ENCODE data around the gene ACAD9.
"Not testable (repeated sequence)": the region's sequence is repeated elsewhere in the genome, so short reads cannot be mapped to it uniquely, and the experiment has no call there.

ACAD9 gene

GRCh38 chr3:128873244-128874022 lies 6.0 kb upstream of the ACAD9 start:
- Histone ChIP-seq H3K4me1 (ENCODE audit: control insufficient read depth in 2 of 2, insufficient read depth in 2 of 2, low read length in 2 of 2) (peaks cover 4 to 5% of the 10 kb centered on the region in 2 donors), H3K9ac (ENCODE audit: low read depth in 1 of 2, low read length in 2 of 2) (no peak overlapping the region), H3K36me3 (ENCODE audit: control insufficient read depth in 2 of 2, insufficient read depth in 2 of 2, low read length in 2 of 2) (no peaks in the 10 kb centered on the region), H3K27ac (ENCODE audit: low read depth in 2 of 2, low read length in 2 of 2) (no peak overlapping the region), H3K27me3 (ENCODE audit: control insufficient read depth in 2 of 2, insufficient read depth in 2 of 2, low read length in 2 of 2) (peaks cover 0 to 4% of the 10 kb centered on the region in 2 donors), H3K9me3 (ENCODE audit: control insufficient read depth in 2 of 2, low read length in 2 of 2) (no peaks in the 10 kb centered on the region), H3K4me3 (ENCODE audit: low read length in 2 of 2) (no peak overlapping the region)

- Histone ChIP-seq H3K27ac (ENCODE audit: low read depth in 2 of 2, low read length in 2 of 2) (no peak overlapping the region), H3K27me3 (ENCODE audit: control insufficient read depth in 2 of 2, insufficient read depth in 2 of 2, low read length in 2 of 2) (peaks cover 0 to 4% of the 10 kb centered on the region in 2 donors), H3K4me1 (ENCODE audit: control insufficient read depth in 2 of 2, insufficient read depth in 2 of 2, low read length in 2 of 2) (peaks cover 6 to 7% of the 10 kb centered on the region in 2 donors), H3K4me3 (ENCODE audit: low read length in 2 of 2) (no peak overlapping the region), H3K9ac (ENCODE audit: low read depth in 1 of 2, low read length in 2 of 2) (no peak overlapping the region), H3K9me3 (ENCODE audit: control insufficient read depth in 2 of 2, low read length in 2 of 2) (no peaks in the 10 kb centered on the region), H3K36me3 (ENCODE audit: control insufficient read depth in 2 of 2, insufficient read depth in 2 of 2, low read length in 2 of 2) (no peaks in the 10 kb centered on the region)
Observed at GRCh38 chr3:128874481-128875180, 4.8 kb upstream of the ACAD9 start.

GRCh38 chr3:128875556-128876120 lies 3.8 kb upstream of the ACAD9 start:
- Histone ChIP-seq H3K27me3 (ENCODE audit: control insufficient read depth in 2 of 2, insufficient read depth in 2 of 2, low read length in 2 of 2) (peaks cover 0 to 4% of the 10 kb centered on the region in 2 donors), H3K9me3 (ENCODE audit: control insufficient read depth in 2 of 2, low read length in 2 of 2) (no peaks in the 10 kb centered on the region), H3K4me1 (ENCODE audit: control insufficient read depth in 2 of 2, insufficient read depth in 2 of 2, low read length in 2 of 2) (peaks cover 11 to 13% of the 10 kb centered on the region in 2 donors), H3K27ac (ENCODE audit: low read depth in 2 of 2, low read length in 2 of 2) (no peak overlapping the region), H3K9ac (ENCODE audit: low read depth in 1 of 2, low read length in 2 of 2) (no peak overlapping the region), H3K4me3 (ENCODE audit: low read length in 2 of 2) (no peak overlapping the region), H3K36me3 (ENCODE audit: control insufficient read depth in 2 of 2, insufficient read depth in 2 of 2, low read length in 2 of 2) (no peaks in the 10 kb centered on the region)

- Histone ChIP-seq H3K4me3 (ENCODE audit: low read length in 2 of 2) (peak overlapping the region; percentile 82 to 90), H3K36me3 (ENCODE audit: control insufficient read depth in 2 of 2, insufficient read depth in 2 of 2, low read length in 2 of 2) (peaks cover 0 to 4% of the 10 kb centered on the region in 2 donors), H3K9ac (ENCODE audit: low read depth in 1 of 2, low read length in 2 of 2) (no peak overlapping the region), H3K27ac (ENCODE audit: low read depth in 2 of 2, low read length in 2 of 2) (peak overlapping the region; percentile 86 to 92), H3K4me1 (ENCODE audit: control insufficient read depth in 2 of 2, insufficient read depth in 2 of 2, low read length in 2 of 2) (peaks cover 13 to 19% of the 10 kb centered on the region in 2 donors), H3K27me3 (ENCODE audit: control insufficient read depth in 2 of 2, insufficient read depth in 2 of 2, low read length in 2 of 2) (peaks cover 0 to 4% of the 10 kb centered on the region in 2 donors), H3K9me3 (ENCODE audit: control insufficient read depth in 2 of 2, low read length in 2 of 2) (no peaks in the 10 kb centered on the region)
Observed at GRCh38 chr3:128878011-128878457, 1.4 kb upstream of the ACAD9 start.

GRCh38 chr3:128878556-128879124 lies 780 bp upstream of the ACAD9 start:
- H3K4me3 ChIP-seq (ENCODE audit: low read length in 2 of 2) = peak overlapping the region; percentile 82 to 90
- H3K9me3 ChIP-seq (ENCODE audit: control insufficient read depth in 2 of 2, low read length in 2 of 2) = no peaks in the 10 kb centered on the region
- peaks cover 13 to 19% of the 10 kb centered on the region in 2 donors for H3K4me1 ChIP-seq (ENCODE audit: control insufficient read depth in 2 of 2, insufficient read depth in 2 of 2, low read length in 2 of 2)
- peaks cover 0 to 4% of the 10 kb centered on the region in 2 donors for H3K27me3 ChIP-seq (ENCODE audit: control insufficient read depth in 2 of 2, insufficient read depth in 2 of 2, low read length in 2 of 2)
- peaks cover under 1 to 4% of the 10 kb centered on the region in 2 donors for H3K36me3 ChIP-seq (ENCODE audit: control insufficient read depth in 2 of 2, insufficient read depth in 2 of 2, low read length in 2 of 2)
- peak overlapping the region; percentile 89 to 99 for H3K9ac ChIP-seq (ENCODE audit: low read depth in 1 of 2, low read length in 2 of 2)
- peak overlapping the region; percentile 86 to 92 for H3K27ac ChIP-seq (ENCODE audit: low read depth in 2 of 2, low read length in 2 of 2)

- H3K36me3 ChIP-seq (ENCODE audit: control insufficient read depth in 2 of 2, insufficient read depth in 2 of 2, low read length in 2 of 2) = peaks cover 4 to 7% of the 10 kb centered on the region in 2 donors
- peak overlapping the region; percentile 82 to 90 for H3K4me3 ChIP-seq (ENCODE audit: low read length in 2 of 2)
- peak overlapping the region; percentile 86 to 92 for H3K27ac ChIP-seq (ENCODE audit: low read depth in 2 of 2, low read length in 2 of 2)
- H3K9me3 ChIP-seq (ENCODE audit: control insufficient read depth in 2 of 2, low read length in 2 of 2) = no peaks in the 10 kb centered on the region
- peak overlapping the region; percentile 89 to 99 for H3K9ac ChIP-seq (ENCODE audit: low read depth in 1 of 2, low read length in 2 of 2)
- no peaks in the 10 kb centered on the region for H3K27me3 ChIP-seq (ENCODE audit: control insufficient read depth in 2 of 2, insufficient read depth in 2 of 2, low read length in 2 of 2)
- H3K4me1 ChIP-seq (ENCODE audit: control insufficient read depth in 2 of 2, insufficient read depth in 2 of 2, low read length in 2 of 2) = peaks cover 13 to 19% of the 10 kb centered on the region in 2 donors
Observed at GRCh38 chr3:128879991-128880390, 571 bp downstream of the ACAD9 start.

GRCh38 chr3:128880455-128880854 lies 1.0 kb downstream of the ACAD9 start:
- not testable (repeated sequence) for H3K9me3 ChIP-seq (ENCODE audit: control insufficient read depth in 2 of 2, low read length in 2 of 2); H3K36me3 ChIP-seq (ENCODE audit: control insufficient read depth in 2 of 2, insufficient read depth in 2 of 2, low read length in 2 of 2); H3K27ac ChIP-seq (ENCODE audit: low read depth in 2 of 2, low read length in 2 of 2); H3K9ac ChIP-seq (ENCODE audit: low read depth in 1 of 2, low read length in 2 of 2); H3K27me3 ChIP-seq (ENCODE audit: control insufficient read depth in 2 of 2, insufficient read depth in 2 of 2, low read length in 2 of 2)
- Histone ChIP-seq H3K4me1 (ENCODE audit: control insufficient read depth in 2 of 2, insufficient read depth in 2 of 2, low read length in 2 of 2) (peaks cover 13 to 19% of the 10 kb centered on the region in 2 donors), H3K4me3 (ENCODE audit: low read length in 2 of 2) (peak overlapping the region; percentile 82 to 90)

- no peak overlapping the region for H3K9ac ChIP-seq (ENCODE audit: low read depth in 1 of 2, low read length in 2 of 2)
- peaks cover 13 to 19% of the 10 kb centered on the region in 2 donors for H3K4me1 ChIP-seq (ENCODE audit: control insufficient read depth in 2 of 2, insufficient read depth in 2 of 2, low read length in 2 of 2)
- H3K4me3 ChIP-seq (ENCODE audit: low read length in 2 of 2) = no peak overlapping the region
- H3K9me3 ChIP-seq (ENCODE audit: control insufficient read depth in 2 of 2, low read length in 2 of 2) = no peaks in the 10 kb centered on the region
- H3K27ac ChIP-seq (ENCODE audit: low read depth in 2 of 2, low read length in 2 of 2) = no peak overlapping the region
- no peaks in the 10 kb centered on the region for H3K27me3 ChIP-seq (ENCODE audit: control insufficient read depth in 2 of 2, insufficient read depth in 2 of 2, low read length in 2 of 2)
- peaks cover 4 to 8% of the 10 kb centered on the region in 2 donors for H3K36me3 ChIP-seq (ENCODE audit: control insufficient read depth in 2 of 2, insufficient read depth in 2 of 2, low read length in 2 of 2)
Observed at GRCh38 chr3:128881576-128881975, 2.2 kb downstream of the ACAD9 start.

- Histone ChIP-seq H3K4me3 (ENCODE audit: low read length in 2 of 2) (no peak overlapping the region), H3K27ac (ENCODE audit: low read depth in 2 of 2, low read length in 2 of 2) (no peak overlapping the region), H3K9ac (ENCODE audit: low read depth in 1 of 2, low read length in 2 of 2) (no peak overlapping the region), H3K36me3 (ENCODE audit: control insufficient read depth in 2 of 2, insufficient read depth in 2 of 2, low read length in 2 of 2) (peaks cover 5 to 15% of the 10 kb centered on the region in 2 donors), H3K27me3 (ENCODE audit: control insufficient read depth in 2 of 2, insufficient read depth in 2 of 2, low read length in 2 of 2) (no peaks in the 10 kb centered on the region), H3K9me3 (ENCODE audit: control insufficient read depth in 2 of 2, low read length in 2 of 2) (no peaks in the 10 kb centered on the region), H3K4me1 (ENCODE audit: control insufficient read depth in 2 of 2, insufficient read depth in 2 of 2, low read length in 2 of 2) (peaks cover 13 to 19% of the 10 kb centered on the region in 2 donors)
Observed at GRCh38 chr3:128882719-128883118, 3.3 kb downstream of the ACAD9 start.

Data from mucosa of rectum (tissue), 2 donors.